Measurements from ENCODE around the gene RBM23. TPM values are rescaled to one million over a fixed set of nuclear protein-coding genes. Genes with fewer than 3 reads are reported as not detected.

The RBM23 gene
- total and polyA plus RNA-seq, 10 of the 15 experiments (the other 5 are each of a cell fraction or from before 2014, with no cell fraction given), result 54.0 to 72.6 (median 61.3) TPM

GRCh38 chr14:22871224-22872032, 47.5 kb downstream of the RBM23 start, which contains the start of gene LRP10 (continued):
- no peak for TF ChIP-seq ZBTB33 (IDR thresholded peaks at IDR 0.05)
- no peak; the same call in 1 of the 2 replicates for TF ChIP-seq TBL1XR1 (IDR thresholded peaks at IDR 0.05; ENCODE audit: low read depth, low read length)
- TF ChIP-seq IRF4 (IDR thresholded peaks at IDR 0.05; ENCODE audit: low read depth, low read length), result no peak
- TF ChIP-seq HDAC6 (IDR thresholded peaks at IDR 0.05; ENCODE audit: unreplicated experiment), result no peak
- TF ChIP-seq KDM1A (IDR thresholded peaks at IDR 0.05; ENCODE audit: borderline replicate concordance), result no peak
- no peak; the same call in 1 of the 2 replicates for TF ChIP-seq JUNB (IDR thresholded peaks at IDR 0.05)
- no peak for TF ChIP-seq CBX5 (IDR thresholded peaks at IDR 0.05; ENCODE audit: low read depth)
- TF ChIP-seq CHD2 (IDR thresholded peaks at IDR 0.05; ENCODE audit: borderline replicate concordance, low read depth, low read length), result peak; percentile 59
- TF ChIP-seq FOXM1 (IDR thresholded peaks at IDR 0.05; ENCODE audit: low read depth, low read length), result no peak
- TF ChIP-seq USF1 (IDR thresholded peaks at IDR 0.05; ENCODE audit: borderline replicate concordance, extremely low read length, insufficient read depth, low read depth, low read length), result no peak
- no peak for TF ChIP-seq SIX5 (IDR thresholded peaks at IDR 0.05; ENCODE audit: low read depth, low read length, severe bottlenecking)
- no peak for TF ChIP-seq ZNF384 (IDR thresholded peaks at IDR 0.05; ENCODE audit: borderline replicate concordance, low read depth, low read length)
- peak; percentile 60; the same call in 1 of the 2 replicates for TF ChIP-seq FOXK2 (IDR thresholded peaks at IDR 0.05)
- TF ChIP-seq SREBF1 (IDR thresholded peaks at IDR 0.05; ENCODE audit: low read length), result no peak
- TF ChIP-seq ZBTB11 (CRISPR knock-in tag; IDR thresholded peaks at IDR 0.05), result no peak
- TF ChIP-seq STAT3 (IDR thresholded peaks at IDR 0.05; ENCODE audit: low read depth, low read length), result no peak
- TF ChIP-seq CEBPZ (IDR thresholded peaks at IDR 0.05; ENCODE audit: low read depth, low read length), result no peak
- TF ChIP-seq CEBPB (IDR thresholded peaks at IDR 0.05; ENCODE audit: borderline replicate concordance in 1 of 2, low read depth in 2 of 2, low read length in 2 of 2), result no peak
- peak; percentile 64; the same call in 1 of the 2 replicates for TF ChIP-seq CREB1 (IDR thresholded peaks at IDR 0.05; ENCODE audit: low read depth)
- TF ChIP-seq RAD51 (IDR thresholded peaks at IDR 0.05), result no peak
- TF ChIP-seq SMARCA5 (IDR thresholded peaks at IDR 0.05), result peak; percentile 47

Measured in GM12878 (cell line).